DND-41 (cell line): ENCODE data around the gene CACNB2.

Source experiments
- CTCF ChIP-seq: IDR thresholded peaks from 2 replicates; pipeline ENCODE4 v1.5.1; 2012; ENCODE audit warnings: borderline replicate concordance, low read length, moderate library complexity, mild to moderate bottlenecking; ENCODE audit not compliant: poor library complexity, severe bottlenecking; ENCODE audit errors: extremely low read depth
- EZH2 ChIP-seq: IDR thresholded peaks from 3 replicates; pipeline ENCODE4 v1.6.1; 2012; ENCODE audit warnings: borderline replicate concordance, low read depth, mild to moderate bottlenecking, moderate library complexity, low read length, inconsistent platforms; ENCODE audit not compliant: severe bottlenecking

GRCh38 chr10:18469125-18469524 lies 328.9 kb downstream of the CACNB2 start:
- TF ChIP-seq CTCF (no peak), EZH2 (no peak)
